Transverse colon (tissue), 4 donors: ENCODE results near the gene ATP6AP1. TPM values are rescaled to one million over a fixed set of nuclear protein-coding genes. Genes with fewer than 3 reads are reported as not detected.

Source experiments
- DNase-seq: peaks from one replicate; pipeline ENCODE4 v3.0.0-alpha.2; 2019
- H3K27ac ChIP-seq, 4 donors: fragments of 200-600 bp; sonication (generic); 2 replicates each; pipeline ENCODE4 v1.5.1; 2016 to 2018; ENCODE audit warnings: inconsistent platforms in 4 of 4
- H3K27me3 ChIP-seq: fragments of 200-600 bp; sonication (generic); 2 replicates; pipeline ENCODE4 v1.5.1; 2017; ENCODE audit warnings: inconsistent platforms
- H3K36me3 ChIP-seq, 4 donors: fragments of 200-600 bp; sonication (generic); 2 replicates each; pipeline ENCODE4 v1.5.1; 2017 to 2019; ENCODE audit warnings: inconsistent platforms in 4 of 4
- H3K4me1 ChIP-seq, 4 donors: fragments of 200-600 bp; sonication (generic); 2 replicates each; pipeline ENCODE4 v1.5.1; 2017 to 2020; ENCODE audit warnings: inconsistent platforms in 4 of 4
- H3K4me3 ChIP-seq, 4 donors: fragments of 200-600 bp; sonication (generic); 1 replicate in 1 of 4; 2 replicates in 3 of 4; pipeline versions ENCODE4 v1.5.1 to v1.6.1; 2017 to 2019; ENCODE audit warnings: inconsistent platforms in 4 of 4
- H3K9me3 ChIP-seq, 2 donors: fragments of 200-600 bp; sonication (generic); 2 replicates each; pipeline ENCODE4 v1.5.1; 2017 to 2019; ENCODE audit warnings: inconsistent platforms in 2 of 2
- CTCF ChIP-seq, 5 experiments: fragments of 200-600 bp in 3 of 5; fragments of 450-650 bp in 2 of 5; sonication (generic) in 3 of 5; IDR thresholded peaks; 1 replicate in 2 of 5; 2 replicates in 3 of 5; pipeline ENCODE4 v1.5.1; 2016 to 2017; ENCODE audit warnings: antibody characterized with exemption in 5 of 5, inconsistent platforms in 3 of 5, mild to moderate bottlenecking in 2 of 5, moderate library complexity in 1 of 5
- EP300 ChIP-seq: sonication (generic); formaldehyde crosslinking; IDR thresholded peaks from one replicate; pipeline ENCODE4 v1.6.1; 2017; ENCODE audit warnings: antibody characterized with exemption, low read depth
- POLR2A ChIP-seq: fragments of 450-650 bp; IDR thresholded peaks from one replicate; pipeline ENCODE4 v1.6.1; 2016; ENCODE audit warnings: antibody characterized with exemption, mild to moderate bottlenecking, moderate library complexity
- POLR2AphosphoS5 ChIP-seq, 3 donors: sonication (generic); formaldehyde crosslinking; IDR thresholded peaks; one replicate each; pipeline ENCODE4 v1.6.1; 2016; ENCODE audit warnings: antibody characterized with exemption in 3 of 3
- WGBS, 2 donors: methylation state at CpG; one replicate each; pipeline ENCODE4 v1.1.5; 2018; ENCODE audit warnings: low coverage in 1 of 2; 5-methylcytosine and 5-hydroxymethylcytosine counted together
- in situ Hi-C, 4 donors: fragments of 200-750 bp; cut with MboI; loops; one replicate each; pipeline versions ENCODE4 v1.15.0 to v1.15.1; 2017; ENCODE audit warnings: low sequenced_read_pairs in 3 of 4, low pct_ligation_motif_present in 1 of 4, low pct_unique_long_range_greater_than_20kb in 1 of 4
- intact Hi-C: fragments of 100-400 bp; cut with DNase I; formaldehyde crosslinking; loops from one replicate; pipeline ENCODE4 v1.15.1; 2023; ENCODE audit warnings: low total_unique reads
- total RNA-seq, 4 donors: library from RNA; depleted of rRNA; stranded (reverse); fragments of >200 nt; gene quantifications; one replicate each; pipeline ENCODE4 v1.1.0, GENCODE V29; 2016

The ATP6AP1 gene
- total RNA-seq, 4 donors from 2014 or later = 26.5 to 118 (median 61.7) TPM

- intact Hi-C loops (loop anchor here (5.0 kb wide), 1 partner anchor 46 kb away; the partner anchor contains the start of gene DNASE1L1), in situ Hi-C loops (no loop called here)
- DNase-seq = no peak
- 83% methylated on average over 9 of the region's 9 CpGs; no CpG with 5 or more reads in 1 of the 2 donors for WGBS, 2 donors
- no peaks in the 10 kb centered on the region for H3K9me3 ChIP-seq
- H3K4me1 ChIP-seq = no peaks in the 10 kb centered on the region
- H3K36me3 ChIP-seq = no peaks in the 10 kb centered on the region
- H3K4me3 ChIP-seq = no peak overlapping the region
- TF ChIP-seq POLR2AphosphoS5 (IDR thresholded peaks at IDR 0.05) (no peak), POLR2A (no peak), EP300 (no peak), CTCF (IDR thresholded peaks at IDR 0.05) (no peak)
- H3K27me3 ChIP-seq = no peaks in the 10 kb centered on the region
- H3K27ac ChIP-seq = no peak overlapping the region
Observed at GRCh38 chrX:154452823-154453222, 24.3 kb downstream of the ATP6AP1 start.

GRCh38 chrX:154457491-154458115, 29.1 kb downstream of the ATP6AP1 start:
- DNase-seq = peak; percentile 72
- Histone ChIP-seq H3K4me1 (peaks cover 2 to 9% (median 6%) of the 10 kb centered on the region in 4 donors), H3K9me3 (no peaks in the 10 kb centered on the region), H3K27ac (peak overlapping the region; percentile 65 to 91 (median 80)), H3K27me3 (no peaks in the 10 kb centered on the region), H3K36me3 (no peaks in the 10 kb centered on the region), H3K4me3 (peak overlapping the region; percentile 23 to 78 (median 62))
- 0 to 39% methylated on average over 8 to 30 of the region's 65 CpGs for WGBS, 2 donors
- TF ChIP-seq POLR2AphosphoS5 (IDR thresholded peaks at IDR 0.05) (no peak), CTCF (IDR thresholded peaks at IDR 0.05) (no peak), POLR2A (no peak), EP300 (no peak)
- in situ Hi-C loops (no loop called here), intact Hi-C loops (no loop called here)

- 65% methylated on average over 69 of the region's 88 CpGs; no CpG with 5 or more reads in 1 of the 2 donors for WGBS, 2 donors
Observed at GRCh38 chrX:154458116-154458953, 29.9 kb downstream of the ATP6AP1 start, which contains the start of gene PLXNA3. Gene PLXNA3, plus strand, starts transcription at chrX:154458281. Its CDS starts 1,903 bp downstream, at chrX:154460184.

GRCh38 chrX:154458954-154459778, 30.7 kb downstream of the ATP6AP1 start:
- in situ Hi-C loops = no loop called here
- 0 to 41% methylated on average over 1 to 8 of the region's 15 CpGs for WGBS, 2 donors
- Histone ChIP-seq H3K36me3 (no peaks in the 10 kb centered on the region), H3K9me3 (no peaks in the 10 kb centered on the region), H3K27ac (peak overlapping the region; percentile 65 to 91 (median 80)), H3K4me3 (peak overlapping the region; percentile 56 to 78 (median 62)), H3K4me1 (peaks cover 2 to 9% (median 6%) of the 10 kb centered on the region in 4 donors), H3K27me3 (no peaks in the 10 kb centered on the region)
- intact Hi-C loops = no loop called here
- TF ChIP-seq EP300 (no peak), CTCF (IDR thresholded peaks at IDR 0.05) (no peak), POLR2A (peak; percentile 18)
- DNase-seq = peak; percentile 53

More at GRCh38 chrX:154458116-154458953, 29.9 kb downstream of the ATP6AP1 start, which contains the start of gene PLXNA3:
- Histone ChIP-seq H3K36me3 (no peaks in the 10 kb centered on the region), H3K4me1 (peaks cover 2 to 9% (median 6%) of the 10 kb centered on the region in 4 donors), H3K4me3 (peak within 1 kb of the TSS; percentile 56 to 78 (median 62)), H3K27me3 (no peaks in the 10 kb centered on the region), H3K9me3 (no peaks in the 10 kb centered on the region), H3K27ac (peak within 1 kb of the TSS; percentile 65 to 91 (median 80))
- DNase-seq = peak; percentile 53
- in situ Hi-C loops = no loop called here
- peak; percentile 14 to 23 (median 15) for TF ChIP-seq POLR2AphosphoS5 (IDR thresholded peaks at IDR 0.05)
- no peak for TF ChIP-seq POLR2A
- intact Hi-C loops = no loop called here
